ENCODE measurements around the gene TIGD2. TPM values are rescaled to one million over a fixed set of nuclear protein-coding genes. Genes with fewer than 3 reads are reported as not detected.

Gene TIGD2
- polyA plus RNA-seq, 1 donor (not counting 4 experiments of a cell fraction or from before 2014, with no cell fraction given), result 5.3 TPM

DNA sequence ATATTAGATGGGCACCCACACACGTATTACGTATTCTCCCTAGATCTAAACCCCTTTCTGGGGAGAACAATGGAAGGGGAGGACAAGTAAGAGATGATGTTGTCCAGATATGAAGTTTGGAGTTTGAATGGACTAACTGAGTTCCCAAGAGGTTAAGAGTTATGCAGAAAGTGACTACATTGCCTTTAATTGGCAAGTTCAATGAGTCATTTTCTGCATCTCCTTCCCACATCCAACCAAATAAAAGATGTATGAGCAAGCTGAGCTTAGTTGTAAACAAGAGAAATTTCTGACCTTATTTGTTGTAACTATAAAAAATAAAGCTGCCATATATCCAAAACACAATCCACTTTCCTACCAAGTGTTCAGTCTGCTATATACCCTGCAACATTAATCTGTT, 50.5 kb downstream of the TIGD2 start:
- DNase-seq (ENCODE audit: low read depth, low spot score) (no peak), FAIRE-seq (no peak)
- H3K9ac ChIP-seq (ENCODE audit: control insufficient read depth, extremely low read depth, insufficient read depth, low read length), result no peak overlapping the region
- H3K4me3 ChIP-seq (ENCODE audit: control insufficient read depth in 2 of 3, extremely low read depth in 1 of 3, insufficient read depth in 2 of 3, low read depth in 1 of 3, low read length in 3 of 3), result no peak overlapping the region
- H3K9me1 ChIP-seq (ENCODE audit: control insufficient read depth, extremely low read depth, insufficient read depth, low read length), result no peaks in the 10 kb centered on the region
- no peaks in the 10 kb centered on the region for H4K20me1 ChIP-seq (ENCODE audit: control insufficient read depth, extremely low read depth, insufficient read depth, low read length)
- H3K79me2 ChIP-seq (ENCODE audit: control insufficient read depth, insufficient read depth, low read length), result no peaks in the 10 kb centered on the region
- no peaks in the 10 kb centered on the region for H3K9me3 ChIP-seq (ENCODE audit: control insufficient read depth, low read depth, low read length)
- H3K27me3 ChIP-seq (ENCODE audit: control insufficient read depth, extremely low read depth, insufficient read depth, low read length), result no peaks in the 10 kb centered on the region
- TF ChIP-seq, protein P1, sequence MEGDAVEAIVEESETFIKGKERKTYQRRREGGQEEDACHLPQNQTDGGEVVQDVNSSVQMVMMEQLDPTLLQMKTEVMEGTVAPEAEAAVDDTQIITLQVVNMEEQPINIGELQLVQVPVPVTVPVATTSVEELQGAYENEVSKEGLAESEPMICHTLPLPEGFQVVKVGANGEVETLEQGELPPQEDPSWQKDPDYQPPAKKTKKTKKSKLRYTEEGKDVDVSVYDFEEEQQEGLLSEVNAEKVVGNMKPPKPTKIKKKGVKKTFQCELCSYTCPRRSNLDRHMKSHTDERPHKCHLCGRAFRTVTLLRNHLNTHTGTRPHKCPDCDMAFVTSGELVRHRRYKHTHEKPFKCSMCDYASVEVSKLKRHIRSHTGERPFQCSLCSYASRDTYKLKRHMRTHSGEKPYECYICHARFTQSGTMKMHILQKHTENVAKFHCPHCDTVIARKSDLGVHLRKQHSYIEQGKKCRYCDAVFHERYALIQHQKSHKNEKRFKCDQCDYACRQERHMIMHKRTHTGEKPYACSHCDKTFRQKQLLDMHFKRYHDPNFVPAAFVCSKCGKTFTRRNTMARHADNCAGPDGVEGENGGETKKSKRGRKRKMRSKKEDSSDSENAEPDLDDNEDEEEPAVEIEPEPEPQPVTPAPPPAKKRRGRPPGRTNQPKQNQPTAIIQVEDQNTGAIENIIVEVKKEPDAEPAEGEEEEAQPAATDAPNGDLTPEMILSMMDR (optimal IDR thresholded peaks at IDR 0.05 in 1 of 3, IDR thresholded peaks at IDR 0.05 in 1 of 3, conservative IDR thresholded peaks at IDR 0.05 in 1 of 3; ENCODE audit: extremely low read depth in 1 of 3, insufficient read depth in 2 of 3, low read length in 3 of 3), result no peak
- no peak for TF ChIP-seq EZH2 (IDR thresholded peaks at IDR 0.05; ENCODE audit: low read length)
- H3K4me2 ChIP-seq (ENCODE audit: control insufficient read depth, extremely low read depth, insufficient read depth, low read depth, low read length), result no peak overlapping the region
- no peaks in the 10 kb centered on the region for H3K4me1 ChIP-seq (ENCODE audit: control insufficient read depth, extremely low read depth, insufficient read depth, low read length)
- H3K27ac ChIP-seq (ENCODE audit: control insufficient read depth, insufficient read depth, low read length), result no peak overlapping the region
- no peaks in the 10 kb centered on the region for H3K36me3 ChIP-seq (ENCODE audit: control insufficient read depth in 2 of 2, extremely low read depth in 1 of 2, insufficient read depth in 2 of 2, low read length in 2 of 2)
- dilution Hi-C loops (cut with MboI; ENCODE audit: extremely low pct_ligation_motif_present, low sequenced_read_pairs), result no loop called here
- H2AFZ ChIP-seq (ENCODE audit: control insufficient read depth, low read length), result no peak overlapping the region

DNA sequence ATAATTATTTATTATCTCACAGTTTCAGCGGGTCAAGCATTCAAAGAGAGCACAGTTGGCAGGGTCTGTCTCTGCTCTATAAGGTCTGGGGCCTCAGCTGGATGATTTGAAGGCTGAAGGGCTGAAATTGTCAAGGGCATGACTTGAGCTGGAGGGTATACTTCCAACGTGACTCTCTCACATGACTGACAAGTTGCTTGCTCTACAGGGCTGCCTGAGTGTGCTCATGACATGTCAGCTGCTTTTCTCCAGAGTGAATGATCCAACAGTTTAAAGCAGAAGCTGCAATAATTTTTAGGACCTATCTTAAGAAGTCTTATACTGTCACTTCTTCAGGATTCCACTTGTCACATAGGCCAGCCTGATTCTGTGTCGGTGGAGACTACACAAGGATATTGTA, 51.2 kb downstream of the TIGD2 start:
- FAIRE-seq (no peak), DNase-seq (ENCODE audit: low read depth, low spot score) (no peak)
- Histone ChIP-seq H2AFZ (ENCODE audit: control insufficient read depth, low read length) (no peak overlapping the region), H3K4me1 (ENCODE audit: control insufficient read depth, extremely low read depth, insufficient read depth, low read length) (no peaks in the 10 kb centered on the region), H3K4me3 (ENCODE audit: control insufficient read depth in 2 of 3, extremely low read depth in 1 of 3, insufficient read depth in 2 of 3, low read depth in 1 of 3, low read length in 3 of 3) (no peak overlapping the region), H3K9me1 (ENCODE audit: control insufficient read depth, extremely low read depth, insufficient read depth, low read length) (no peaks in the 10 kb centered on the region), H3K27ac (ENCODE audit: control insufficient read depth, insufficient read depth, low read length) (no peak overlapping the region), H3K9ac (ENCODE audit: control insufficient read depth, extremely low read depth, insufficient read depth, low read length) (no peak overlapping the region), H3K9me3 (ENCODE audit: control insufficient read depth, low read depth, low read length) (no peaks in the 10 kb centered on the region), H3K4me2 (ENCODE audit: control insufficient read depth, extremely low read depth, insufficient read depth, low read depth, low read length) (no peak overlapping the region), H3K36me3 (ENCODE audit: control insufficient read depth in 2 of 2, extremely low read depth in 1 of 2, insufficient read depth in 2 of 2, low read length in 2 of 2) (no peaks in the 10 kb centered on the region), H4K20me1 (ENCODE audit: control insufficient read depth, extremely low read depth, insufficient read depth, low read length) (no peaks in the 10 kb centered on the region), H3K79me2 (ENCODE audit: control insufficient read depth, insufficient read depth, low read length) (no peaks in the 10 kb centered on the region), H3K27me3 (ENCODE audit: control insufficient read depth, extremely low read depth, insufficient read depth, low read length) (no peaks in the 10 kb centered on the region)
- TF ChIP-seq EZH2 (IDR thresholded peaks at IDR 0.05; ENCODE audit: low read length), result no peak
- TF ChIP-seq, protein P1 (optimal IDR thresholded peaks at IDR 0.05 in 1 of 3, IDR thresholded peaks at IDR 0.05 in 1 of 3, conservative IDR thresholded peaks at IDR 0.05 in 1 of 3; ENCODE audit: extremely low read depth in 1 of 3, insufficient read depth in 2 of 3, low read length in 3 of 3), result no peak
- dilution Hi-C loops (cut with MboI; ENCODE audit: extremely low pct_ligation_motif_present, low sequenced_read_pairs), result no loop called here
